HCT116 (cell line): ENCODE measurements around the gene VTI1A.

ENCODE experiments used
- ATF3 ChIP-seq: IDR thresholded peaks from 2 replicates; pipeline ENCODE4 v1.6.1; 2012
- CEBPB ChIP-seq: IDR thresholded peaks from 2 replicates; pipeline ENCODE4 v1.6.1; 2012; ENCODE audit warnings: low read depth
- CTCF ChIP-seq, 3 experiments: fragments of 200-600 bp in 1 of 3; sonication (generic) in 1 of 3; IDR thresholded peaks in 2 of 3; conservative IDR thresholded peaks in 1 of 3; 2 replicates each; pipeline ENCODE4 v1.5.1; 2012 to 2017; ENCODE audit warnings: low read depth in 2 of 3, low read length in 2 of 3, antibody characterized with exemption in 1 of 3, borderline replicate concordance in 1 of 3, control low read depth in 1 of 3, mild to moderate bottlenecking in 1 of 3, mixed read lengths in 1 of 3, mixed run types in 1 of 3, moderate library complexity in 1 of 3; ENCODE audit not compliant: insufficient read depth in 1 of 3
- EZH2 ChIP-seq: fragments of 200-600 bp; sonication (generic); IDR thresholded peaks from 2 replicates; pipeline ENCODE4 v1.6.1; 2017; ENCODE audit warnings: antibody characterized with exemption, mixed run types
- EZH2phosphoT487 ChIP-seq: fragments of 200-600 bp; IDR thresholded peaks from 2 replicates; pipeline ENCODE4 v1.6.1; 2018; ENCODE audit warnings: antibody characterized with exemption, borderline replicate concordance
- MAX ChIP-seq: IDR thresholded peaks from 2 replicates; pipeline ENCODE4 v1.6.1; 2012
- POLR2A ChIP-seq: IDR thresholded peaks from 2 replicates; pipeline ENCODE4 v1.7.0; 2011; ENCODE audit warnings: borderline replicate concordance; ENCODE audit not compliant: insufficient read depth, insufficient read length; ENCODE audit errors: extremely low read depth
- POLR2AphosphoS5 ChIP-seq: IDR thresholded peaks from 2 replicates; pipeline ENCODE4 v1.6.1; 2011; ENCODE audit warnings: mild to moderate bottlenecking, low read depth, low read length, moderate library complexity
- REST ChIP-seq: IDR thresholded peaks from 2 replicates; pipeline ENCODE4 v1.6.1; 2012; ENCODE audit warnings: low read depth
- YY1 ChIP-seq: IDR thresholded peaks from 2 replicates; pipeline ENCODE4 v1.6.1; 2011; ENCODE audit warnings: low read length, low read depth, moderate library complexity, mild to moderate bottlenecking; ENCODE audit not compliant: insufficient replicate concordance; ENCODE audit errors: extremely low read depth

GRCh38 chr10:112797197-112797596 lies 350.2 kb downstream of the VTI1A start:
- TF ChIP-seq CTCF (IDR thresholded peaks at IDR 0.05 in 2 of 3, conservative IDR thresholded peaks at IDR 0.05 in 1 of 3; ENCODE audit: borderline replicate concordance in 1 of 3, insufficient read depth in 1 of 3, low read depth in 2 of 3, low read length in 2 of 3) = no peak
- TF ChIP-seq MAX = no peak
- no peak for TF ChIP-seq YY1
- TF ChIP-seq CEBPB = no peak
- no peak for TF ChIP-seq POLR2A
- TF ChIP-seq EZH2 = no peak
- no peak for TF ChIP-seq POLR2AphosphoS5
- TF ChIP-seq EZH2phosphoT487 = no peak
- no peak for TF ChIP-seq REST
- TF ChIP-seq ATF3 = no peak
